ENCODE measurements around the gene APLP2.

The APLP2 gene

GRCh38 chr11:130124096-130124495 is 54.4 kb downstream of the APLP2 start:
- H3K4me3 ChIP-seq (ENCODE audit: low read length) = no peak overlapping the region
- peaks cover 5% of the 10 kb centered on the region for H3K4me1 ChIP-seq (ENCODE audit: control insufficient read depth, insufficient read depth, low read length)
- no peak overlapping the region for H3K9ac ChIP-seq (ENCODE audit: low read length)
- peaks cover 4% of the 10 kb centered on the region for H3K36me3 ChIP-seq (ENCODE audit: control insufficient read depth, insufficient read depth, low read length)
- no peaks in the 10 kb centered on the region for H3K9me3 ChIP-seq (ENCODE audit: control insufficient read depth, low read length)
- H3K27me3 ChIP-seq (ENCODE audit: control insufficient read depth, insufficient read depth, low read length) = no peaks in the 10 kb centered on the region

GRCh38 chr11:130125638-130126037 is 55.9 kb downstream of the APLP2 start:
- Histone ChIP-seq H3K9me3 (ENCODE audit: control insufficient read depth, low read length) (no peaks in the 10 kb centered on the region), H3K9ac (ENCODE audit: low read length) (no peak overlapping the region), H3K36me3 (ENCODE audit: control insufficient read depth, insufficient read depth, low read length) (peaks cover 4% of the 10 kb centered on the region), H3K4me1 (ENCODE audit: control insufficient read depth, insufficient read depth, low read length) (peaks cover 5% of the 10 kb centered on the region), H3K4me3 (ENCODE audit: low read length) (no peak overlapping the region), H3K27me3 (ENCODE audit: control insufficient read depth, insufficient read depth, low read length) (no peaks in the 10 kb centered on the region)

- Histone ChIP-seq H3K4me1 (ENCODE audit: control insufficient read depth, insufficient read depth, low read length) (peaks cover 5% of the 10 kb centered on the region), H3K4me3 (ENCODE audit: low read length) (no peak overlapping the region), H3K36me3 (ENCODE audit: control insufficient read depth, insufficient read depth, low read length) (peaks cover 7% of the 10 kb centered on the region), H3K9ac (ENCODE audit: low read length) (no peak overlapping the region), H3K9me3 (ENCODE audit: control insufficient read depth, low read length) (no peaks in the 10 kb centered on the region), H3K27me3 (ENCODE audit: control insufficient read depth, insufficient read depth, low read length) (no peaks in the 10 kb centered on the region)
Measured at GRCh38 chr11:130126516-130126915, 56.8 kb downstream of the APLP2 start.

- H3K4me3 ChIP-seq (ENCODE audit: low read length) = no peak overlapping the region
- no peak overlapping the region for H3K9ac ChIP-seq (ENCODE audit: low read length)
- no peaks in the 10 kb centered on the region for H3K9me3 ChIP-seq (ENCODE audit: control insufficient read depth, low read length)
- no peaks in the 10 kb centered on the region for H3K27me3 ChIP-seq (ENCODE audit: control insufficient read depth, insufficient read depth, low read length)
- H3K36me3 ChIP-seq (ENCODE audit: control insufficient read depth, insufficient read depth, low read length) = peaks cover 9% of the 10 kb centered on the region
- peaks cover 5% of the 10 kb centered on the region for H3K4me1 ChIP-seq (ENCODE audit: control insufficient read depth, insufficient read depth, low read length)
Measured at GRCh38 chr11:130127509-130127908, 57.8 kb downstream of the APLP2 start.

GRCh38 chr11:130128626-130129025 is 58.9 kb downstream of the APLP2 start:
- H3K4me1 ChIP-seq (ENCODE audit: control insufficient read depth, insufficient read depth, low read length) = peaks cover 5% of the 10 kb centered on the region
- no peaks in the 10 kb centered on the region for H3K9me3 ChIP-seq (ENCODE audit: control insufficient read depth, low read length)
- H3K9ac ChIP-seq (ENCODE audit: low read length) = no peak overlapping the region
- no peaks in the 10 kb centered on the region for H3K27me3 ChIP-seq (ENCODE audit: control insufficient read depth, insufficient read depth, low read length)
- no peak overlapping the region for H3K4me3 ChIP-seq (ENCODE audit: low read length)
- H3K36me3 ChIP-seq (ENCODE audit: control insufficient read depth, insufficient read depth, low read length) = peaks cover 9% of the 10 kb centered on the region

GRCh38 chr11:130129922-130130321 is 60.2 kb downstream of the APLP2 start:
- H3K27me3 ChIP-seq (ENCODE audit: control insufficient read depth, insufficient read depth, low read length) = no peaks in the 10 kb centered on the region
- peaks cover 5% of the 10 kb centered on the region for H3K4me1 ChIP-seq (ENCODE audit: control insufficient read depth, insufficient read depth, low read length)
- H3K9ac ChIP-seq (ENCODE audit: low read length) = no peak overlapping the region
- H3K4me3 ChIP-seq (ENCODE audit: low read length) = no peak overlapping the region
- no peaks in the 10 kb centered on the region for H3K9me3 ChIP-seq (ENCODE audit: control insufficient read depth, low read length)
- peaks cover 9% of the 10 kb centered on the region for H3K36me3 ChIP-seq (ENCODE audit: control insufficient read depth, insufficient read depth, low read length)

GRCh38 chr11:130131961-130132850 is 62.5 kb downstream of the APLP2 start:
- Histone ChIP-seq H3K9me3 (ENCODE audit: control insufficient read depth, low read length) (no peaks in the 10 kb centered on the region), H3K36me3 (ENCODE audit: control insufficient read depth, insufficient read depth, low read length) (peaks cover 18% of the 10 kb centered on the region), H3K27me3 (ENCODE audit: control insufficient read depth, insufficient read depth, low read length) (no peaks in the 10 kb centered on the region), H3K9ac (ENCODE audit: low read length) (no peak overlapping the region), H3K4me1 (ENCODE audit: control insufficient read depth, insufficient read depth, low read length) (peaks cover 4% of the 10 kb centered on the region), H3K4me3 (ENCODE audit: low read length) (no peak overlapping the region)

GRCh38 chr11:130133716-130134115 is 64.0 kb downstream of the APLP2 start:
- H3K4me1 ChIP-seq (ENCODE audit: control insufficient read depth, insufficient read depth, low read length) = no peaks in the 10 kb centered on the region
- H3K9me3 ChIP-seq (ENCODE audit: control insufficient read depth, low read length) = no peaks in the 10 kb centered on the region
- H3K27me3 ChIP-seq (ENCODE audit: control insufficient read depth, insufficient read depth, low read length) = no peaks in the 10 kb centered on the region
- no peak overlapping the region for H3K4me3 ChIP-seq (ENCODE audit: low read length)
- no peak overlapping the region for H3K9ac ChIP-seq (ENCODE audit: low read length)
- H3K36me3 ChIP-seq (ENCODE audit: control insufficient read depth, insufficient read depth, low read length) = peaks cover 15% of the 10 kb centered on the region

GRCh38 chr11:130136107-130136506 is 66.4 kb downstream of the APLP2 start:
- no peak overlapping the region for H3K4me3 ChIP-seq (ENCODE audit: low read length)
- no peaks in the 10 kb centered on the region for H3K9me3 ChIP-seq (ENCODE audit: control insufficient read depth, low read length)
- H3K4me1 ChIP-seq (ENCODE audit: control insufficient read depth, insufficient read depth, low read length) = no peaks in the 10 kb centered on the region
- H3K9ac ChIP-seq (ENCODE audit: low read length) = no peak overlapping the region
- H3K27me3 ChIP-seq (ENCODE audit: control insufficient read depth, insufficient read depth, low read length) = no peaks in the 10 kb centered on the region
- H3K36me3 ChIP-seq (ENCODE audit: control insufficient read depth, insufficient read depth, low read length) = peaks cover 14% of the 10 kb centered on the region

GRCh38 chr11:130137999-130138398 is 68.3 kb downstream of the APLP2 start:
- Histone ChIP-seq H3K36me3 (ENCODE audit: control insufficient read depth, insufficient read depth, low read length) (peaks cover 9% of the 10 kb centered on the region), H3K4me3 (ENCODE audit: low read length) (no peak overlapping the region), H3K27me3 (ENCODE audit: control insufficient read depth, insufficient read depth, low read length) (no peaks in the 10 kb centered on the region), H3K9me3 (ENCODE audit: control insufficient read depth, low read length) (no peaks in the 10 kb centered on the region), H3K9ac (ENCODE audit: low read length) (no peak overlapping the region), H3K4me1 (ENCODE audit: control insufficient read depth, insufficient read depth, low read length) (no peaks in the 10 kb centered on the region)

- no peak overlapping the region for H3K4me3 ChIP-seq (ENCODE audit: low read length)
- peaks cover 9% of the 10 kb centered on the region for H3K4me1 ChIP-seq (ENCODE audit: control insufficient read depth, insufficient read depth, low read length)
- no peak overlapping the region for H3K9ac ChIP-seq (ENCODE audit: low read length)
Measured at GRCh38 chr11:130139401-130139800, 69.7 kb downstream of the APLP2 start.

GRCh38 chr11:130141561-130142341 is 72.1 kb downstream of the APLP2 start:
- Histone ChIP-seq H3K27me3 (ENCODE audit: control insufficient read depth, insufficient read depth, low read length) (no peaks in the 10 kb centered on the region), H3K36me3 (ENCODE audit: control insufficient read depth, insufficient read depth, low read length) (no peaks in the 10 kb centered on the region), H3K9me3 (ENCODE audit: control insufficient read depth, low read length) (no peaks in the 10 kb centered on the region), H3K4me1 (ENCODE audit: control insufficient read depth, insufficient read depth, low read length) (peaks cover 30% of the 10 kb centered on the region), H3K9ac (ENCODE audit: low read length) (no peak overlapping the region), H3K4me3 (ENCODE audit: low read length) (no peak overlapping the region)

More at GRCh38 chr11:130139401-130139800, 69.7 kb downstream of the APLP2 start:
- Histone ChIP-seq H3K36me3 (ENCODE audit: control insufficient read depth, insufficient read depth, low read length) (peaks cover 9% of the 10 kb centered on the region), H3K27me3 (ENCODE audit: control insufficient read depth, insufficient read depth, low read length) (no peaks in the 10 kb centered on the region), H3K9me3 (ENCODE audit: control insufficient read depth, low read length) (no peaks in the 10 kb centered on the region)
